GM20000 (cell line): ENCODE results near the gene FADD.

Source experiments
- DNase-seq: peaks from one replicate; pipeline ENCODE4 v3.0.0; 2012; ENCODE audit warnings: low spot score
- CTCF ChIP-seq: IDR thresholded peaks from 2 replicates; pipeline ENCODE4 v1.5.1; 2012; ENCODE audit warnings: mild to moderate bottlenecking, control low read depth; ENCODE audit errors: extremely low read depth, missing control alignments

FADD gene

GRCh38 chr11:70161043-70161625, 42.0 kb upstream of the FADD start:
- TF ChIP-seq CTCF: no peak
- no peak for DNase-seq

- TF ChIP-seq CTCF: no peak
- no peak for DNase-seq
Observed at GRCh38 chr11:70164705-70165104, 38.4 kb upstream of the FADD start.

DNA sequence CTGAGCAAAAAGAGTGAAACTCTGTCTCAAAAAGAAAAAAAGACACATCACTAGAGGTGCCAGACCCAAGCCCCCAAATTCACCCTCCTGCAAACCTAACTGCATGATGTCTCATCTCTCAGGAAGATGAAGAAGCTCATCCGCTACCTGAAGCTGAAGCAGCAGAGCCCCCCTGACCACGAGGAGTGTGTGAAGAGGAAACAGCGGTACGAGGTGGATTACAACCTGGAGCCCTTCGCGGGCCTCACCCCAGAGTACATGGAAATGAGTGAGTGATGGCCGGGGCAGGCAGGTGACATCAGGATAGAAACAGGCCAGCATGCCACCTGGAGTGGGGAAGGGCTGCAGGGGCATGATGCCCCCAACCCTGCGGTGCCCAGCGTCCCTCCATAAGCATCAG, 36.0 kb upstream of the FADD start:
- no peak for DNase-seq
- TF ChIP-seq CTCF: no peak

DNA sequence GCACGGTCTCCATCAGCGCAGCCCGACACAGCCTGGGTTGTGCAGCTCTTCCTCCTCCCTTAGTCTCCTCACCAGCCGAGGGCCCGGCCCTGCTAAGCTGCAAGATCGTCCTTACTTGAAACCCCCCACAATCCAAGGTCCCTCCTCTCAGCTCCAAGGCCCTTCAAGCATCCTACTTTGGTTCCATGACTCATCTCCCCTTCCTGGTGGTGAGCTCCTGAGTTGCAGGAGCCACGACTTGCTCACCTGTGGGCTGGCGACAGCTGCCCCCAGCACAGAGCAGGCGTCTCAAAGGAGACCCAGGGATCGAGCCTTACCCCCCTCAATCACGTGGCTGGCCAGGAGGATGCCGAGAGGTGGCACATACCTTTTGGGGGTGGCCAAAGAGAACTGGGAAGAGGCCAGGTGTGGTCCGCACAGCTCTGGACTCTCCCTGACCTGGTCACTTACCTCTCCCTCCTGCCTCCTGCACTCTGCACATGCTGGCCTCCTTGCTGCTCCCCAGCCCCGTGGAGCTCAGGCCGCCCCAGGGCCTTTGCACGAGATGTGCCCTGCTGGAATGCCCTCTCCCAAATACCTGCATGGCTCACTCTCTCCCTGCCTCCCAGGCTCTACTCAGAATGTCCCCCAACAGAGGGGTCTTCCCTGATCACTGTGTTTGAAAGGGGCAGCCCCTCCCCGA, 35.2 kb upstream of the FADD start:
- no peak for DNase-seq
- no peak for TF ChIP-seq CTCF

- no peak for TF ChIP-seq CTCF
- no peak for DNase-seq
Observed at GRCh38 chr11:70168405-70168754, 34.7 kb upstream of the FADD start.

DNA sequence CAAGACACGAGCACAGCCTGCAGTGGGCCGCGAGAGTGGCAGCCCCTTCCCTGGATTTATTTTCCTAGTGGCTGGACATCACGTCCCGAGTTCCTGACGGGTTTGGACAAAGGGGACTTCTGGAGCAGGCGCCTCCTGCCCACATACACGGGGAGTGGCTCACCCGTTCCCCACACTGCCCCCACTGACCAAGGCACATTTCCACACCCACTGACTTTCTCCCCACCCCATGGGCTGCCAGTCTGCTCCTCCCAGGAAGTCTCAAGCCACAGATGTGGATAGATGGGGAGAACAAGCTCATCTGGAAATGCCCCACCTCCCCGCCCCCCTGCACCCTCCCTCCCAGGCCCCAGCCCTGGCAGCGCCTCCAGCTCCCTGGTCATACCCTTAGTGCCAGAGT, 34.0 kb upstream of the FADD start:
- no peak for DNase-seq
- TF ChIP-seq CTCF: no peak

GRCh38 chr11:70169632-70170031, 33.5 kb upstream of the FADD start:
- DNase-seq: no peak
- TF ChIP-seq CTCF: no peak
